ENCODE measurements around the gene RAC3. TPM values are rescaled to one million over a fixed set of nuclear protein-coding genes. Genes with fewer than 3 reads are reported as not detected.

RAC3 gene
- total RNA-seq, 2 experiments from 2014 or later = 6.4 to 6.8 TPM

DNA sequence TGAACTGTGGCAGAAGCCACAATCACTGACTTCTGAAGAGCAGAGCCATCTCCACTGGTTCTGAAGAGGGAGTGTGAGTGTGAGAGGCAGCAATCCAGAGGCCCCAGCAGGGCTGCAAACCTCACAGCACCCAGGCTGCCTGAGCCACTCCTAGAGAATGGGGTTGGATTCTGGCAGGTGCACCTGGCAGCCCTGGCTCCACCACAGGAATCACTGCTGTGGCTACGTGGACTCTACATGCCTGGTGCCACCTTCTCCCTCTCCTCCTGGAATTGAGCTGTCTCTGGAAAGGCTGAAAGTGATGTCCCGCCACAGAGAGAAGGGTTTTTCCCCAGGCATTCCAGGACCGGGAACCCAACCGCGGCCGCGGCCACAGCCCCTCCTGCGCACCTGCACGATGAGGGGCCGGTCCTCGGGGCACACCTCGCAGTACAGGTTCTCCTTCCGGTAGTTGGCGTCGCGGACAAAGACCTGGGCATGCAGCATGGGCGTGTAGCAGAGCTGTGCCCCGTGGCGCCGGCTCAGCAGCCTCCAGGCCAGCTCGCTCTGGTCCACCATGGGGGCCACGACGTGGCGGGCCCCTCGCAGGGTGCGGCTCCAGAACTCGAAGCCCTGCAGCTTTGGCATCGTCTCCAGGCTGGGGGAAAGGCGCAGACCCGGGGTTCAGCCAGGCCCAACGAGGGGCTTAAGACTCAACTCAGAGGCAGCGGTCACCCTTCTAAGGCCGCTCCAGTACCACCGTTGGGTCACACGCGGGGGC is 33.1 kb downstream of the RAC3 start:
- H3K27me3 Mint-ChIP-seq = no peaks in the 10 kb centered on the region
- CTCF ChIA-PET = interaction anchor here (0.8 to 1.7 kb wide), 4 partner anchors 12 to 105 kb away, joined by 3 to 4 read pairs (median 4); no protein-coding TSS in a partner anchor
- no peak for DNase-seq
- H3K4me1 Mint-ChIP-seq = peaks cover 13% of the 10 kb centered on the region
- H3K36me3 Mint-ChIP-seq = no peaks in the 10 kb centered on the region
- H3K4me3 Mint-ChIP-seq = peak overlapping the region; percentile 67
- no peak for ATAC-seq
- H3K27ac Mint-ChIP-seq = peak overlapping the region; percentile 64
- no peaks in the 10 kb centered on the region for H3K9me3 Mint-ChIP-seq (ENCODE audit: low read depth)

DNA sequence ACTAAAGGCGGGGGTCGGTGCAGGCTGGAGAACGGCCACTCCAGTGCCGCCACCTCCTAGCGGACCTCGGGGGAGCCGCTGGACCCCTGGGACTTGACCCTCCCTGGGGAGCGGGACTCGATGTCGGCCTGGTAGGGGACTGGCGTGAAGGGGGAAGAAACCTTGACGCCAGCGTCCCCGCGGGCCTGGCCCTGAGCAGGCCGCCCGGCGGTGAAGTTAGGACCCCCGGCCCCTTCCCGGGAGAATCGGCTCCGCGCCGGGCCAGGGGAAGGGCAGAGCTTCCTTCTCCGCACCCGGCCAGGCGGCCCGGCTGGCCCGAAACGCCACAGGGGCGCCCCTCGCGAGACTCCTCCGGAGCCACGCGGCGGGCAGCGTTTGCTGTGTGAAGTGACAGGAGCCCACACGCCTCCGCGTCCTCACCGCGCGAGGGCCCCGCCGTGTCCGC is 33.7 kb downstream of the RAC3 start:
- Mint-ChIP-seq H3K27me3 (no peaks in the 10 kb centered on the region), H3K4me1 (peaks cover 13% of the 10 kb centered on the region), H3K27ac (peak overlapping the region; percentile 28), H3K36me3 (no peaks in the 10 kb centered on the region), H3K4me3 (peak overlapping the region; percentile 67), H3K9me3 (ENCODE audit: low read depth) (no peaks in the 10 kb centered on the region)
- CTCF ChIA-PET = interaction anchor here (0.8 to 2.0 kb wide), 5 partner anchors 12 to 106 kb away, joined by 3 to 7 read pairs (median 4); no protein-coding TSS in a partner anchor
- no peak for DNase-seq
- peak; percentile 54 for ATAC-seq

DNA sequence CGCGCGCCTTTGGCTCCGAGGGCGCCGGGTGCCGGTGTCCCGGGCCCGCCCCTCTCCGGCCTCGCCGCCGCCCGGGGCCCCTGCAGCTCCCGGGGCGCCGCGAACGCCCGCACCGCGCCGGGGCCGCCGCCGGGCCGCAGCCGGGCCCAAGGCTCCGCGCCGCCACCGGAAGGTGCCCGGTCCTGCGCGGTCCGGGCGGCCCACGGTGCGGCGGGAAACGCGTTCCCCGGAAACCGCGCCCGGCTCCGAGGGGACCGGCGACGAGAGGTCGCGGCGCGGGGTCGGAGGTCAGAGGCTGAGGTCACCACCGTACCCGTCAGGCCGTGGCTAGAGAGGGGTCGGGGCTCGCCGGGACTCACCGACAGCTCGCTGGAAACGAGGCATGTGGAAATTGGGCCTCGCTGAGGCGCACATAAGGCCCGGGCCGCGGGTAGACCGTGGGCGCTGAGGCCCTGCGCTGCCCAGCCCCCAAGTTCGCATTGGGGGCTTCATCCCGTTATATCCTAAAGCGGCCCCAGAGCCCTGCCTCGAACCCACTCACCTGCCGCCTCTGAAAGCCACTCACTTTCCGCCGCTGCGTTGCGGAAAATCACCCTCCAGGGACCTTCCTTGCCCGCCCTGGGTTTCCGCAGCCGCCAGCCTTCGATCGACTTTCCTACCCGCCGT is 34.3 kb downstream of the RAC3 start, which contains the start of gene DUS1L:
TSS of gene DUS1L (minus strand) at position 167 of the 666 bp plus-strand sequence. CDS start 745 bp downstream, outside the sequence.
- H3K4me3 Mint-ChIP-seq = peak within 1 kb of the TSS; percentile 81

DNA sequence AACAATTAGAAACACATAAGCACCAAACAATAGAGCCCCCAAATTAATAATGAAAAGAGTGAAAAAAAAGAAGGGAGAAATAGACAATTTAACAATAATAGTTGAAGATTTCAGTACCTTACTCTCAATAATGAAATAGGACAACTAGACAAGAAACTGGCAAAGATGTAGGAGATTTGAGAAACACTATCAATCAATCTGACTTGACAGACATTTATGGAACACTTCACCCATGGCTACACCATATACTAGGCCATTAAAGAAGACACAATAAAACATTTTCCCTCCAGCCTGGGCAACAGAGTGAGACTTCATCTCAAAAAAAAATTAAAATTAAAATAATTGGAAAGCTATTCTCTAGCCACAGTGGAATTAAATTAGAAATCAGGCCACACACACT is 39.1 kb downstream of the RAC3 start:
- Mint-ChIP-seq H3K27me3 (peaks cover 7% of the 10 kb centered on the region), H3K27ac (no peak overlapping the region), H3K4me1 (peaks cover 5% of the 10 kb centered on the region), H3K4me3 (no peak overlapping the region), H3K9me3 (ENCODE audit: low read depth) (no peaks in the 10 kb centered on the region), H3K36me3 (no peaks in the 10 kb centered on the region)
- ATAC-seq = no peak
- DNase-seq = no peak
- CTCF ChIA-PET = interaction anchor here (0.7 to 1.3 kb wide), 4 partner anchors 40 to 519 kb away, joined by 3 to 4 read pairs (median 4); no protein-coding TSS in a partner anchor

More for the DNA sequence above, 34.3 kb downstream of the RAC3 start, which contains the start of gene DUS1L:
- ATAC-seq = peak; percentile 89
- DNase-seq = peak; percentile 74
- H3K27ac Mint-ChIP-seq = peak within 1 kb of the TSS; percentile 81
- CTCF ChIA-PET = interaction anchor here (0.8 to 2.0 kb wide), 8 partner anchors 15 to 106 kb away, joined by 3 to 7 read pairs (median 4); partner anchors contain the start of gene DCXR
- H3K9me3 Mint-ChIP-seq (ENCODE audit: low read depth) = no peaks in the 10 kb centered on the region
- no peaks in the 10 kb centered on the region for H3K36me3 Mint-ChIP-seq
- H3K4me1 Mint-ChIP-seq = peaks cover 13% of the 10 kb centered on the region
- H3K27me3 Mint-ChIP-seq = no peaks in the 10 kb centered on the region

DNA sequence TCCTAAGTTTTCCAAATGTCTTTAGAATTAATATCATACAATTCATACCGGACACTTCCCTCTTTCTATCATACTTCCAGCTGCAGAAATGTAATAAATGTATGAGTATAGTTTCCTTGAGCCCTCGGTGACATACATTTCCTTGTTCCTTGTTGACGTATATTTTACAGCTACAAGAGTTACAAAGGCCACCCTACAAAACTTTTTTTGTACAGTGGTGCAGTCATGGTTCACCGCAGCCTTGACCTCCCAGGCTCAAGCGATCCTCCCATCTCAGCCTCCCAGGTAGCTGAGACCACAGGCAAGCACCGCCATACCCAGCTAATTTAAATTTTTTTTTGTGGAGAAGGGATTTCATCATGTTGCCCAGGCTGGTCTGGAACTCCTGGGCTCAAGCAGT is 41.3 kb downstream of the RAC3 start:
- Mint-ChIP-seq H3K27ac (no peak overlapping the region), H3K36me3 (no peaks in the 10 kb centered on the region), H3K9me3 (ENCODE audit: low read depth) (no peaks in the 10 kb centered on the region), H3K4me3 (no peak overlapping the region), H3K27me3 (peaks cover 7% of the 10 kb centered on the region), H3K4me1 (no peaks in the 10 kb centered on the region)
- DNase-seq (no peak), ATAC-seq (no peak)
- CTCF ChIA-PET = interaction anchor here (0.9 to 1.7 kb wide), 2 partner anchors 36 to 146 kb away, joined by 3 to 5 read pairs; partner anchors contain the start of gene DCXR

DNA sequence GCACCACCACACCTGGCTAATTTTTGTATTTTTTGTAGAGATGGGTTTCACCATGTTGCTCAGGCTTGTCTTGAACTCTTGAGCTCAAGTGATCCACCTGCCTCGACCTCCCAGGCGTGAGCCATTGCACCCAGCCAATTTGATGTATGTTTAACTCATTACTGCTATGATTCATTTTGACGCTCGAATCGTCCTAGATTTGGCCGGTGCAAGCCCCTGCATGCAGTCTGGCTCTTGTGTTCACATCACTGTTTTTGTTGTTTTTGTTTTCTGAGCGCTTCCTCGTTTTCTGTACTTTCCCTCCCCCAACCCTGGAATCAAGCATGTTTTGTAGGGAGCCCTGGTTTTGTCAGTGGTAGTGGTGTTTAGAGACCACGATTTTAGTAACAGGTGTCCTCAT is 42.0 kb downstream of the RAC3 start:
- CTCF ChIA-PET = interaction anchor here (0.9 to 1.7 kb wide), 2 partner anchors 36 to 147 kb away, joined by 3 to 5 read pairs; partner anchors contain the start of gene DCXR
- no peak overlapping the region for H3K27ac Mint-ChIP-seq
- peaks cover 7% of the 10 kb centered on the region for H3K27me3 Mint-ChIP-seq
- no peaks in the 10 kb centered on the region for H3K4me1 Mint-ChIP-seq
- no peak for ATAC-seq
- H3K9me3 Mint-ChIP-seq (ENCODE audit: low read depth) = no peaks in the 10 kb centered on the region
- no peak for DNase-seq
- H3K36me3 Mint-ChIP-seq = peaks cover 3% of the 10 kb centered on the region
- H3K4me3 Mint-ChIP-seq = no peak overlapping the region

DNA sequence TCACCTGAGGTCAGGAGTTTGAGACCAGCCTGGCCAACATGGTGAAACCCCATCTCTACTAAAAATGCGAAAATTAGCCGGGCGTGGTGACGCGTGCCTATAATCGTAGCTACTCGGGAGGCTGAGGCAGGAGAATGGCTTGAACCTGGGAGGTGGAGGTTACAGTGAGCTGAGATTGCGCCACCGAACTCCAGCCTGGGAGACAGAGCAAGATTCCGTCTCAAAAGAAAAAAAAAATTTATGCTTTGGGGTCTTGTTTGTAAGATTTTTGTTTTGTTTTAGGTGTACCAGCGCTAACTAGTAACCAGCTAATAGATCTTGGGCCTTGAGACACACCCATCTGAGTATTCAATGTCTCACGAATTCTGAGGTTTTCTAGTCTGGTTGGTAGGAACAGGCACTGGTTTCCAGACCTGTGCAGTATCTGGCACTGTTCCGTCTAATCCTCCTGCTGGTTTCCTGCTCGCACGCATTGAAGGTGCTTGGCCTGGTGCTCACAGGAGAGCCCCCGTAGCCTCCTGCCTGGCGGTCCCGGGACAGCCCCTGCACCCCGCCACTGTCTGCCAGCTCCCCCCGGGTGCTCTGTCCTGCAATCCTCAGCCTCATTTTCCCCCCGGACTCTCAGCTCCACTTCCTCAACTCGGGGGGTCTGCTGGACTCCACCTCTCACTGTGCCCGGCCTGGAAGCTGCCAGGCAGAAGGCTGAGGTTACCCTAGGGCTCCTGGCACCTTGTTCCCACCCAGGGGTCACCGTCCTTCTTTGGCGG is 44.7 kb downstream of the RAC3 start:
- no peak for ATAC-seq
- CTCF ChIA-PET = interaction anchor here (0.9 kb wide), 1 partner anchor 11 kb away, joined by 3 read pairs; no protein-coding TSS in a partner anchor
- peaks cover 7% of the 10 kb centered on the region for H3K27me3 Mint-ChIP-seq

DNA sequence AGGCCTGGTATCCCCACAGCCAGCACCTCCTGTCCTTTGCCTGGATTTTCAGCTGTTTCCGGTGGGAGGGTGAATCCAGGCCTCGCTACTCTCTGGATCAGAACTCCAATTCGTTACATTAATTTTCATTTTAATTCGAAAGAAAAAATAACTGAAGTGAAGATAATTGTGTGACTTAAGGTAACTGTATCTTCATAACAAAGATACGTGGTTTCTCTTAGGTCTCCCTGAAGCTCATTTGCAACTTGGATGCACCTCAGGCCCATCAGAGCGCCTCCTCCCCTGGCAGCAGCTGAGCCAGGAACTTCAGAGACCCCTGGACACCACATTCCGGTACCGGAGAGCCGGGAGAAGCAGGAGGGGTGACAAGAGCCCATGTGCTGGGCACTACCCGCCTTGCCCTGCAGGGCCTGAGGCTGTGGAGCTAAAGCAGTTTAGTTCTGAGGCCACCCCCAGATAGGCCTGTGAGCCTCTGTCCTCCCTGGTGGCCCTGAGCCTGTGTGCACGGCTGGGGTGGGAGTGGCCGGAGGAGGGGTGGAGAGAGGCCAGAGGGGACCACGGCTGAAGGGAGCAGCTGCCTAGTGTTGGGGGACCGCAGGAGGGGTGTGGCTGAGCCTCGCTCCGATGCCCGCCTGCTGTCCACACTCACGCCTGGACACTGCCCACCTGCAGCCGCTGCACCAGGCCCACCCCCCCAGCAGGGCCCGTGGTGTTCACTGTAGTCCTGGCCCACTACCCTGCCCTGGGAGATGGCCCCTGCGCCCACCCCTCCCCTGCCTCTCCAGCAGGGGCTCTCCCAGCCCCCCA is 45.5 kb downstream of the RAC3 start:
- no peaks in the 10 kb centered on the region for H3K4me1 Mint-ChIP-seq
- H3K9me3 Mint-ChIP-seq (ENCODE audit: low read depth) = no peaks in the 10 kb centered on the region
- DNase-seq (no peak), ATAC-seq (peak; percentile 17)
- peaks cover 14% of the 10 kb centered on the region for H3K36me3 Mint-ChIP-seq
- no peak overlapping the region for H3K4me3 Mint-ChIP-seq
- CTCF ChIA-PET = interaction anchor here (0.9 kb wide), 1 partner anchor 12 kb away, joined by 3 read pairs; no protein-coding TSS in a partner anchor
- no peak overlapping the region for H3K27ac Mint-ChIP-seq
- H3K27me3 Mint-ChIP-seq = peaks cover 7% of the 10 kb centered on the region

More for the DNA sequence above, 44.7 kb downstream of the RAC3 start:
- Mint-ChIP-seq H3K4me1 (no peaks in the 10 kb centered on the region), H3K9me3 (ENCODE audit: low read depth) (no peaks in the 10 kb centered on the region), H3K36me3 (peaks cover 14% of the 10 kb centered on the region), H3K27ac (no peak overlapping the region), H3K4me3 (no peak overlapping the region)
- DNase-seq = no peak

DNA sequence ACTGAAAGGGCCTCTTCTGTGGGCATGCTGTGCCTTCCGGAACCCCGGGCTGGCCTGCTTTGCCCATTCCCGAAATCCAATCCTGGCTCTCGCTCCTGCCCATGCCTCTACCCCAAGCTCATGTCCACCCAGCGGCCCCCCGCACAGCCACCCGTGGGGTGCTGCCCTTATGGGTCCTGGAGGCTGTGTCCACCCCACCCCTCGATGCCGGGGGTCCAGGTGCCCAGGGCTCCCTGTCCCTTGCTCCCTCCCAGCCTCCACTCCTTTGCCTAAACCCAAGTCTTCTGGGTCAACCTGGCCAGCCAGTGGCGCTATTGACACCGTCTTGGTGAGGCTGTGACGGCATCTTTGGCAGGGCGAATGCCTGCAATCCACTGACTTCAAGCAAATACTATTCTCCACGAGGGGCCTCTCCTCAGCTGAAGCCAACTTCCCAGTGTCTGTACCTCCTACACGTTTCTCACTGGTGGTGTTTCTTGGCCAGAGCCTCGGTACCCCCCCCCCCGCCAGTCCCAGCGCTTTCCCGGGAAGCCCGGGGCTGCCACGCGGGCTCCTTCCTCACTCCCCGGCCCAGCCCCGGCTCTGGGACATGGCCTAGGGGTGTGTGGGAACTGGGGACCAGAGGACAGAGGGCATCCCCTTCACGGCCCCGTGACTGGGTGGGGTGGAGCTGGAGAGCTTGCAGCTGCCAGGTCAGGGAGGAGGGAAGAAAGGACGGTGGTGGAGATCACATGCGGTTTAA is 46.3 kb downstream of the RAC3 start:
- CTCF ChIA-PET = interaction anchor here (0.9 kb wide), 1 partner anchor 13 kb away, joined by 3 read pairs; no protein-coding TSS in a partner anchor
- H3K27ac Mint-ChIP-seq = no peak overlapping the region
- no peak overlapping the region for H3K4me3 Mint-ChIP-seq
- H3K27me3 Mint-ChIP-seq = peaks cover 7% of the 10 kb centered on the region
- DNase-seq (no peak), ATAC-seq (no peak)
- no peaks in the 10 kb centered on the region for H3K9me3 Mint-ChIP-seq (ENCODE audit: low read depth)
- H3K4me1 Mint-ChIP-seq = no peaks in the 10 kb centered on the region
- H3K36me3 Mint-ChIP-seq = peaks cover 14% of the 10 kb centered on the region

DNA sequence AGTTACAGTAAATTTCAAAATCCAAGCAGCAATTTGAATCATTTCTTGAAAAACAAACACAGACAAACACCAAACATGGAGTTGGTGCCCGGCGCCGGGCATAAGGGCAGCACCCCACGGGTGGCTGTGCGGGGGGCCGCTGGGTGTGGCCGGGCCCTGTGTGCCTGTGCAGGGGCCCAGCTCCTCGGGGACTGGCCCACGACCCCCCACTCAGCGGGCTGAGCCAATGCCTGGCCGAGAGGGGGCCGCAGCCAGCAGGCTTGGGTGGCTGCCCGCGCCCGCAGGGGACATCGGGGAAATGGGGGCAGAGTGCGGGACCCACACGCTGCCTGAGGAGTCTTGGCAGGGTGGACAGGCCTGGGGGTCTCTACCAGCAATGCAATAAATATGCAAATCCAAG is 47.0 kb downstream of the RAC3 start:
- Mint-ChIP-seq H3K9me3 (ENCODE audit: low read depth) (no peaks in the 10 kb centered on the region), H3K27me3 (peaks cover 6% of the 10 kb centered on the region), H3K4me3 (no peak overlapping the region), H3K4me1 (no peaks in the 10 kb centered on the region), H3K27ac (no peak overlapping the region), H3K36me3 (peaks cover 18% of the 10 kb centered on the region)
- DNase-seq (no peak), ATAC-seq (no peak)
- CTCF ChIA-PET = no interaction called here

DNA sequence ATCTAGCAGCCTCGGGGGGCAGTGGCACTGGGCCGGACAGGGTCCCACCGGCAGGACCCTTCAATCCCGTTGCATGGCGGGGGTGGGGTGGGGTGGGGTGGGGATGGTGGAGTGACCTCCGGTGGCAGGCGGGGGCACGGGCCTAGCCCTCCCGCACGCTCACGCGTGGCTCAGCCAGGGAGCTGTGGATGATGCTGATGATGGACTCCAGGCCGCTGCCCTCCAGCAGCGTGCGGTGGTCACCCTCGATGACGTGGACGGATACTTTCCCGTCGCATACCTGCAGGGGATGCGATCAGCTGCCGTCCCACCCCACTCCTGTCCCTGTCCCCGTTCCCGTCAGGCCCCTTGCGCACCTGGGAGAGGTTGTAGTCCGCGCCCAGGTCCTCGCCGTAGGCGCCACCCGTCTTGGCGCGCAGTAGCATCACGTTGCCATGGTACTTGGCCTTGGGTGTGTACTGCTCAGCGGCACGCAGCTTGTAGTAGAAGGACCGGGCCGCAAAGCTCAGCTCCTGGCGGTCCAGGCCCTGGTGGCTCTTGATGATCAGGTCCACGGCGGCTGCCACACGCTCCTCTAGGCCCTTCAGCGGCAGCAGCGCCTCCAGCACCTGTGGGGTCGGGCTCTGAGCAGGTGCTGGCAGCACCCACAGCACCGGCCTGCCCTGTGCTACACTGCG is 47.7 kb downstream of the RAC3 start:
- no peak overlapping the region for H3K27ac Mint-ChIP-seq
- no peak for ATAC-seq
- H3K27me3 Mint-ChIP-seq = peaks cover 3% of the 10 kb centered on the region
- H3K4me3 Mint-ChIP-seq = no peak overlapping the region
- no peaks in the 10 kb centered on the region for H3K4me1 Mint-ChIP-seq
- H3K9me3 Mint-ChIP-seq (ENCODE audit: low read depth) = no peaks in the 10 kb centered on the region
- H3K36me3 Mint-ChIP-seq = peaks cover 20% of the 10 kb centered on the region
- CTCF ChIA-PET = interaction anchor here (0.8 kb wide), 1 partner anchor 77 kb away, joined by 3 read pairs; no protein-coding TSS in a partner anchor
- no peak for DNase-seq

Data from activated CD8-positive, alpha-beta memory T cell treated with anti-CD3 and anti-CD28 coated beads, Interleukin-2, amount 10 ng/mL, durations not matched to agents 7 days and 5 days (primary cell).